ENCODE measurements around the gene OR2A1.
A peak's percentile ranks its signal among the peaks of the same experiment; 100 is the strongest.
"Not testable (repeated sequence)": the region's sequence is repeated elsewhere in the genome, so short reads cannot be mapped to it uniquely, and the experiment has no call there.

Gene OR2A1

DNA sequence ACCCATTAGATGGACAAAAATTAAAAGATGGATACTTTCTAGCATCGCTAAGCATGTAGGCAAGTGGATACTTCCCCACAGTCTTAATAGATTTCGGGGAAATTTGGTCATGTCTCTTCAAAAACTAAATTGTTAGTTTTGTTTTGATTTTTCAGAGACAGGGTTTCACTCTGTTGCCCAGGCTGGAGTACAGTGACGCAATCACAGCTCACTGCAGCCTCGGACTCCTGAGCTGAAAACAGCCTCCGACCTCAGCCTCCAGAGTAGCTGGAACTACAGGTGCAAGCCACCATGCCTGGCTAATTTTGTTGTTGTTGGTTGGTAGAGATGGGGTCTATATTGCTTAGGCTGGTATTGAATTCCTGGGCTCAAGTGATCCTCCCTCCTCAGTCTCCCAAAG is 13.6 kb downstream of the OR2A1 start:
- not testable (repeated sequence) for H3K27ac ChIP-seq

DNA sequence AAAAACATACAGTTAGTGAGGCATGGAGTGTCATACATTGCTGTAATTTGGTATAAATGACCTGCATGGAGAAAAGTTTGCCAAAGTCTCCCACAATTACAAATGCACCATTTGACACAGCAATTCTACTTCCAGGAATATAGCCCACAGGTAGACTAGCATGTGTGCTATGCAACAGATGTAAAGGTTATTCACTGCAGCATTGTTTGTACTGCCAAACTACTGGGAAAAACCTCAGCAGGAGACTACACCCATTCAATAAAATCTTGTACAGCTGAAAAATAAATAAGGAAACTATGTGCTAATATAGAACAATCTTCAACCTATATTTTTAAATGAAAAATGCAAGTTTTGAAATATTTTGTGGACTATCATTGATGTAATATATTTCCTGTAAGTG is 17.8 kb downstream of the OR2A1 start:
- H3K27ac ChIP-seq, result not testable (repeated sequence)

DNA sequence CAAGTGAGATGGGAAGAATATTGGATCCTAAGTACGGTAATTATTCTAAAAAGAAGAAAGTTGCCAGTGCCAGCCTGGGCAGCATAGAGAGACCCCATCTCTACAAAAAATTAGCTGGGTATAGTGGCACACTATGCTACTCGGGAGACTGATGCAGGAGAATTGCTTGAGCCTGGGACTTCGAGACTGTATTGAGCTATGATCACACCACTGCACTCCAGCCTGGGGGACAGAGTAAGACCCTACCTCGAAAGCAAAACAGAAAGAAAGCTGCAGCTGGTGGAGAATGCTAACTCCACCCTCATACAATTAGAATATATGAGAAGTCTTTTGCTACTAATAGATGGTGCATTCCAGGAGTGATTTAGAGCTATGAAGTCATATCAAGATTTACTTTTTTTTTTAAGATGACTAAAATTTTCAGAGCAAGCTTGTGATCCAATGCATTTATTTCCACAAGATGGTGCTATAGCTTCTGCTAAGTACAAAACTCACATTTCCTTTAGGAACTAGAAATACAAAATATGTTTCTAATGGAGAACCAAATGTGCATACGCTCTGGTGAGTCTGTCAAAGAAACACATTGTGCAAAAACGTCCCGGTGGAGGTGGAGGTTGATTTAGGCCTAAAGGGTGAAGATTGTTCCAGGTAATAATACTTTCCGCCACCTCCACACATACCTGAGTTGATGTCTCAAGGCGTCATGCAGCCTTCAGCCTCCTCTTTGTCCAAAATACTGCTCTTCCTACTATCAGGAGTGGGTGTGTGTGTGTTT is 19.2 kb downstream of the OR2A1 start:
- peak; percentile 19; the same call in 1 of the 2 replicates for TF ChIP-seq CTCF (IDR thresholded peaks at IDR 0.05)
- H3K27ac ChIP-seq, result not testable (repeated sequence)

DNA sequence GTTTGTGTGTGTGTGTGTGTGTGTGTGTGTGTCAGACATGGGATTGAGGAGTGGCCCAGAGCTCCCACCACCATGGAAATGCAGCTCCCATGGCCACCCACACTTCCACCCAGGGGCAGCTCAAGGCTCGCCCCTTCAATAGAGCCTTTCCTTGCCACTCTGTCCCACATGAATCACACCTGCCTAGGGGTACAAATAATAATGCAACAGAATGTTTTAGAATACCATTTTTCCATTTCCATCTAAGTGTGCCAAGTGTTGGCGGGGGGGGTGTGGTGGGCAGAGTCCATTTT is 19.7 kb downstream of the OR2A1 start:
- not testable (repeated sequence) for H3K27ac ChIP-seq

GRCh38 chr7:144348625-144349024 is 36.4 kb downstream of the OR2A1 start:
- not testable (repeated sequence) for H3K27ac ChIP-seq

GRCh38 chr7:144351667-144352066 is 39.4 kb downstream of the OR2A1 start:
- H3K27ac ChIP-seq, result not testable (repeated sequence)

GRCh38 chr7:144355176-144355822 is 43.1 kb downstream of the OR2A1 start, which contains the start of gene ARHGEF5:
TSS of gene ARHGEF5 (plus strand) at chr7:144355402. CDS start at chr7:144362670, 7,268 bp downstream.
- H3K27ac ChIP-seq, result not testable (repeated sequence)

- H3K27ac ChIP-seq, result not testable (repeated sequence)
Observed at GRCh38 chr7:144356185-144356584, 44.0 kb downstream of the OR2A1 start.

DNA sequence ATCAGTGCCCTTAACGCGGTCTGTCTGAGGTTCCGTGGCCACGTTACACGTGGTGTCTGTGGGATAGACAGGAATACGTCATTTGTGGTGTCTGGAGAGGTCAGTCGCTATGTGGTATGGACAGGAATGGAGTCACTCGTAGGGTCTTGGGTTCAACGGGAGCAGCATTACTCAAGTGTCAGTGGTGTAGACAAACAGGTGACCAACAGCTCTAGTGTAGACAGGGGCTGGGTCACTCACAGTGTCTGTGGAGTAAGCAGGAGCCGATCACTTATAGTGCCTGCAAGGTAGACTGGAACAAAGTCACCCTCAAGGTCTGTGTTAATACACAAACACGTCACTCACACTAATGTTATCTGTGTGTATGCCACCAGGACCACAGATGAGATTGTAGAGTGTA is 44.6 kb downstream of the OR2A1 start:
- H3K27ac ChIP-seq, result not testable (repeated sequence)

- H3K27ac ChIP-seq, result not testable (repeated sequence)
Observed at GRCh38 chr7:144362061-144362460, 49.8 kb downstream of the OR2A1 start.

DNA sequence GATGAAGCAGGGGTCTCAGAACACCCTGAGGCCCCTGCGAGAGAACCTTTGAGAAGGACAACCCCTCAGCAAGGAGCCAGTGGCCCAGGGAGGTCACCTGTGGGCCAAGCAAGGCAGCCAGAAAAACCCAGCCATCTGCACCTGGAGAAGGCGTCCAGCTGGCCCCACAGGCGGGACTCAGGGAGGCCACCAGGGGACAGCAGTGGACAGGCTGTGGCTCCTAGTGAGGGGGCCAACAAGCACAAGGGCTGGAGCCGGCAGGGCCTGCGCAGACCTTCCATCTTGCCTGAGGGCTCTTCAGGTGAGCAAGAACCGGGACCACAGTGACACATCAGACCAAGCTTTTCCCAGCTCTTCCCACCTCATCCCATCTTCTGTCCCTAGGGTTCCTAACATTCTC is 53.3 kb downstream of the OR2A1 start:
- not testable (repeated sequence) for H3K27ac ChIP-seq

DNA sequence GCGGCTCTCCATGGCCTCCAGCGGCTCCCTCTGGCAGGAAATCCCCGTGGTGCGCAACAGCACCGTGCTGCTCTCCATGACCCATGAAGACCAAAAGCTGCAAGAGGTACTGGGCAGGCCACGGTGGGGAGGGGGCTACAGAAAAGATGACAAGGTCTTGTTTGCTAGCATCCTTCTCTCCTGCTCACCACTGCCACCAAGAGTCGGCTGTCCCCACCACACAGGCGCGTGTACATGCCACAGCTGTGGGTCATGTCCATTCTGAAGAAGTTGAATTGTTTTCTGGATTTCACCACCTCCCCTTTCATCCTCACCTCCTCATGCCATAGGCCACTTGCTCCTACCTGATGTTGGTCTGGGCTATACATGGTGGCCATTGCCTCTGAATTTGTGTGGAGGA is 55.0 kb downstream of the OR2A1 start:
- H3K27ac ChIP-seq, result not testable (repeated sequence)

- H3K27ac ChIP-seq, result not testable (repeated sequence)
Observed at GRCh38 chr7:144369221-144369620, 57.0 kb downstream of the OR2A1 start.
